HL-60/S4 treated with phorbol 12-myristate 13-acetate at 8.2 ng/mL for 4 days and 3 days (cell line): ENCODE results near the gene SLC38A6.

Experiments
- in situ Hi-C: fragments of 300-500 bp; cut with MboI; formaldehyde crosslinking; loops from 2 replicates; pipeline ENCODE4 v1.15.0; 2022; ENCODE audit warnings: low sequenced_read_pairs

SLC38A6 gene

GRCh38 chr14:60975551-60975950 lies 5.5 kb upstream of the SLC38A6 start:
- in situ Hi-C loops = no loop called here

- in situ Hi-C loops = no loop called here
Measured at GRCh38 chr14:60977847-60978246, 3.2 kb upstream of the SLC38A6 start.

- in situ Hi-C loops = no loop called here
Measured at GRCh38 chr14:60981633-60982455, 799 bp downstream of the SLC38A6 start.

- in situ Hi-C loops = no loop called here
Measured at GRCh38 chr14:60984196-60984595, 3.2 kb downstream of the SLC38A6 start.

- in situ Hi-C loops = no loop called here
Measured at GRCh38 chr14:60986500-60986899, 5.5 kb downstream of the SLC38A6 start.

GRCh38 chr14:60989599-60989998 lies 8.6 kb downstream of the SLC38A6 start:
- in situ Hi-C loops = no loop called here

GRCh38 chr14:60998617-60999016 lies 17.6 kb downstream of the SLC38A6 start:
- in situ Hi-C loops = no loop called here

- in situ Hi-C loops = no loop called here
Measured at GRCh38 chr14:60999536-60999935, 18.5 kb downstream of the SLC38A6 start.

GRCh38 chr14:61003571-61003970 lies 22.5 kb downstream of the SLC38A6 start:
- in situ Hi-C loops = no loop called here

- in situ Hi-C loops = no loop called here
Measured at GRCh38 chr14:61019537-61019936, 38.5 kb downstream of the SLC38A6 start.

GRCh38 chr14:61025251-61026223 lies 44.5 kb downstream of the SLC38A6 start:
- in situ Hi-C loops = loop anchor here (10.0 kb wide), 1 partner anchor 401 kb away; no protein-coding TSS in a partner anchor

GRCh38 chr14:61026526-61026925 lies 45.5 kb downstream of the SLC38A6 start:
- in situ Hi-C loops = loop anchor here (10.0 kb wide), 1 partner anchor 402 kb away; no protein-coding TSS in a partner anchor

- in situ Hi-C loops = no loop called here
Measured at GRCh38 chr14:61031026-61031425, 50.0 kb downstream of the SLC38A6 start.

GRCh38 chr14:61033054-61033453 lies 52.0 kb downstream of the SLC38A6 start:
- in situ Hi-C loops = no loop called here

GRCh38 chr14:61033855-61034254 lies 52.8 kb downstream of the SLC38A6 start:
- in situ Hi-C loops = no loop called here

GRCh38 chr14:61034416-61035120 lies 53.5 kb downstream of the SLC38A6 start:
- in situ Hi-C loops = no loop called here

- in situ Hi-C loops = no loop called here
Measured at GRCh38 chr14:61037215-61037614, 56.2 kb downstream of the SLC38A6 start.

GRCh38 chr14:61041704-61042103 lies 60.7 kb downstream of the SLC38A6 start:
- in situ Hi-C loops = no loop called here

GRCh38 chr14:61042220-61042619 lies 61.2 kb downstream of the SLC38A6 start:
- in situ Hi-C loops = no loop called here

GRCh38 chr14:61043506-61043905 lies 62.5 kb downstream of the SLC38A6 start:
- in situ Hi-C loops = no loop called here

- in situ Hi-C loops = no loop called here
Measured at GRCh38 chr14:61047021-61047420, 66.0 kb downstream of the SLC38A6 start.
